BLaER1 (cell line): ENCODE data around the gene AP1S3.

ENCODE experiments used
- H3K27ac ChIP-seq: shearing (Covaris generic); formaldehyde crosslinking; 2 replicates; pipeline ENCODE4 v1.8.1; 2022
- H3K27me3 ChIP-seq: shearing (Covaris generic); formaldehyde crosslinking; 2 replicates; pipeline ENCODE4 v1.8.1; 2022
- H3K36me3 ChIP-seq: shearing (Covaris generic); formaldehyde crosslinking; 2 replicates; pipeline ENCODE4 v1.8.1; 2022
- H3K4me1 ChIP-seq: shearing (Covaris generic); formaldehyde crosslinking; 2 replicates; pipeline ENCODE4 v1.8.1; 2022
- H3K4me2 ChIP-seq: shearing (Covaris generic); formaldehyde crosslinking; 2 replicates; pipeline ENCODE4 v1.8.1; 2022
- H3K4me3 ChIP-seq: shearing (Covaris generic); formaldehyde crosslinking; 2 replicates; pipeline ENCODE4 v1.8.1; 2022
- H3K9ac ChIP-seq: shearing (Covaris generic); formaldehyde crosslinking; 2 replicates; pipeline ENCODE4 v1.8.1; 2022
- H3K9me3 ChIP-seq: shearing (Covaris generic); formaldehyde crosslinking; 2 replicates; pipeline ENCODE4 v1.8.1; 2022
- H4K20me1 ChIP-seq: shearing (Covaris generic); formaldehyde crosslinking; 2 replicates; pipeline ENCODE4 v1.8.1; 2022
- Cebpa-rat ChIP-seq: shearing (Covaris generic); IDR thresholded peaks from 2 replicates; pipeline ENCODE4 v1.8.1; 2022

The AP1S3 gene

GRCh38 chr2:223787358-223787757 is 50.0 kb downstream of the AP1S3 start:
- Histone ChIP-seq H3K9me3 (peaks cover 17% of the 10 kb centered on the region), H3K36me3 (peaks cover 6% of the 10 kb centered on the region; the same call in 1 of the 2 replicates), H3K4me3 (no peak overlapping the region), H4K20me1 (no peaks in the 10 kb centered on the region), H3K27ac (no peak overlapping the region), H3K4me2 (peak overlapping the region; percentile 13), H3K4me1 (peaks cover 12% of the 10 kb centered on the region), H3K27me3 (no peaks in the 10 kb centered on the region), H3K9ac (no peak overlapping the region)
- TF ChIP-seq Cebpa-rat = no peak

DNA sequence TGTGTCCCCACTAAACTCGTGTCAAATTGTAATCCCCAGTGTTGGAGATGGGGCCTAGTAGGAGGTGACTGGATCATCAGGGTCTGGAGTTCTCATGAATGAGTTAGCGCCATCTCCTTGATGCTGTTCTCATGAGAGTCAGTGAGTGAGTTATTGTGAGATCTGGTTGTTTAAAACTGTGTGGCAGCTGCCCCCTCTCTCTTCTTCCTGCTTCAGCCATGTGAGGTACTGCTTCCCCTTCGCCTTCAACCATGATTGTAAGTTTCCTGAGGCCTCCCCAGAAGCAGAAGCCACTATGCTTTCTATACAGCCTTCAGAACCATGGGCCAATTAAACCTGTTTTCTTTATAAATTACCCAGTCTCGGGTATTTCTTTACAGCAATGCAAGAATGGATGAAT is 50.4 kb downstream of the AP1S3 start:
- H4K20me1 ChIP-seq = no peaks in the 10 kb centered on the region
- H3K4me1 ChIP-seq = peaks cover 12% of the 10 kb centered on the region
- no peaks in the 10 kb centered on the region for H3K27me3 ChIP-seq
- no peak overlapping the region for H3K4me3 ChIP-seq
- H3K9me3 ChIP-seq = peaks cover 13% of the 10 kb centered on the region
- TF ChIP-seq Cebpa-rat = no peak
- no peak overlapping the region for H3K27ac ChIP-seq
- H3K36me3 ChIP-seq = peaks cover 6% of the 10 kb centered on the region; the same call in 1 of the 2 replicates
- peak overlapping the region; percentile 13 for H3K4me2 ChIP-seq
- H3K9ac ChIP-seq = no peak overlapping the region

DNA sequence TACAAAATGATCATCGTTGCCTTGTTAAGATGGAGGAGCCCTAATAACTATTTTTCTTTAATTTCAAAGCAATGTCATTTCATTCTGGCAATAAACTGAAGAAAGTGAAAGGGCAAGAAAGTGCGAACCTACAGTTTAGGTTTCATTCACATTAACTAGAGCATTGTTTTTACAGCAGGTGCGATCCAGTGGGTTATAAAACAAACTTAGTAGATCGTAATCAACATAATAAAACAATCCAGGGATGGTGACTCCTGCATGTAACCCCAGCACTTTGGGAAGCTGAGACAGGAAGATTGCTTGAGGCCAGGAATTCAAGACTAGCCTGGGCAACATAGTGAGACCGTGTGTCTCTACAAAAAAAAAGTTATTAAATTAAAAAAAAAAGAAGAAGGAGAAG is 51.1 kb downstream of the AP1S3 start:
- peaks cover 7% of the 10 kb centered on the region for H3K9me3 ChIP-seq
- no peaks in the 10 kb centered on the region for H3K27me3 ChIP-seq
- H3K4me2 ChIP-seq = peak overlapping the region; percentile 13; the same call in 1 of the 2 replicates
- no peaks in the 10 kb centered on the region for H4K20me1 ChIP-seq
- no peak for TF ChIP-seq Cebpa-rat
- H3K36me3 ChIP-seq = peaks cover 6% of the 10 kb centered on the region; the same call in 1 of the 2 replicates
- H3K9ac ChIP-seq = no peak overlapping the region
- peaks cover 12% of the 10 kb centered on the region for H3K4me1 ChIP-seq
- no peak overlapping the region for H3K27ac ChIP-seq
- H3K4me3 ChIP-seq = no peak overlapping the region

DNA sequence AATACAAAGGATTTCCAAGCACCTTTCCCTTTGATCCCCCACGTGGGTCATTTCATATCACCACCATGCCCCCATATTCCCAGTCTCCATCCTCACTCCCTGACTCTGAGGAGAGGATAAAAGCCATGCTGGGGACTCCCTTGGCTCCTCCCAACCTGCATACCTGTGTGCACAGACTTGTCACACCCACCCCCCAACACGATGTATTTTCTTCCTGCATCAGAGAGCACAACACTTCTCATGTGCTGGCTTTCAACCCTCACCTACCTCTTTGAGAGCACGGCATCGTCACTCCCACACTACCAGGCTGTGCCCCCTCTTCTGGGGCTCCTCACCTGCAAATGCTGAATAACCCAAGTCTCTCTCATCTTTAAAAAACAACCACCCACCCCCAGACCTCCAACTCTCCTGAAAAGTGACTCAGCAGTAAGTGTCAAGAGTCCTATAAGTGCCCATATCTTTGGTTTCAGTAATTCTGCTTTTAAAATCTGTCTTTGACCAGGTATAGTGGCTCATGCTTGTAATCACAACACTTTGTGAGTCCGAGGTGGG is 53.1 kb downstream of the AP1S3 start:
- peaks cover 6% of the 10 kb centered on the region; the same call in 1 of the 2 replicates for H3K36me3 ChIP-seq
- H3K9ac ChIP-seq = no peak overlapping the region
- no peak overlapping the region for H3K4me3 ChIP-seq
- H4K20me1 ChIP-seq = no peaks in the 10 kb centered on the region
- H3K4me2 ChIP-seq = no peak overlapping the region
- H3K4me1 ChIP-seq = peaks cover 12% of the 10 kb centered on the region
- H3K27me3 ChIP-seq = no peaks in the 10 kb centered on the region
- TF ChIP-seq Cebpa-rat = no peak
- H3K27ac ChIP-seq = no peak overlapping the region
- peaks cover 7% of the 10 kb centered on the region for H3K9me3 ChIP-seq

- no peaks in the 10 kb centered on the region for H4K20me1 ChIP-seq
- H3K9ac ChIP-seq = no peak overlapping the region
- TF ChIP-seq Cebpa-rat = no peak
- H3K27ac ChIP-seq = no peak overlapping the region
- H3K4me1 ChIP-seq = peaks cover 11% of the 10 kb centered on the region
- peaks cover 7% of the 10 kb centered on the region for H3K9me3 ChIP-seq
- H3K36me3 ChIP-seq = peaks cover 6% of the 10 kb centered on the region; the same call in 1 of the 2 replicates
- no peak overlapping the region for H3K4me3 ChIP-seq
- H3K27me3 ChIP-seq = no peaks in the 10 kb centered on the region
- no peak overlapping the region for H3K4me2 ChIP-seq
Observed at GRCh38 chr2:223782629-223783028, 54.8 kb downstream of the AP1S3 start.

DNA sequence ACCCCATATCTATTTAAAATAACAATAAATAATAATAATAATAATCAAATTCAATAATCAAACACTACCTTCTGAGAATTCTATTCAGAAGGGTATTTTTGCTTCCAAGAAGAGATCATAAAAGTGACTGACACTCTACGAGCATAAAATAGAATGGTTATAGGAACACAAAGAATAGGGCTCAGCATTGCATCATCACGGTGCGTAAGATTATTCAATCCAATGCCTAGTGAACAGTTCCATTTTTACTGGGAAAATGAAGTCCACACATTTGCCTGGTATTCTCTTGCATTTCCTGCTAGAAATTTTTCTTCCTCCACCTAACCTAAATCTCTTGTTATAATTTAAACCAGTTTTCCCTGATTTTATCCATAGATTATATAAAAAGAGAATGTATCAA is 55.8 kb downstream of the AP1S3 start:
- Histone ChIP-seq H3K9ac (no peak overlapping the region), H3K27me3 (no peaks in the 10 kb centered on the region), H3K4me1 (peaks cover under 1% of the 10 kb centered on the region; the same call in 1 of the 2 replicates), H3K4me2 (no peak overlapping the region), H3K4me3 (no peak overlapping the region), H3K27ac (no peak overlapping the region), H3K36me3 (peaks cover 11% of the 10 kb centered on the region; the same call in 1 of the 2 replicates), H3K9me3 (peaks cover 7% of the 10 kb centered on the region), H4K20me1 (no peaks in the 10 kb centered on the region)
- no peak for TF ChIP-seq Cebpa-rat

- Histone ChIP-seq H3K27ac (no peak overlapping the region), H4K20me1 (no peaks in the 10 kb centered on the region), H3K36me3 (peaks cover 25% of the 10 kb centered on the region; the same call in 1 of the 2 replicates), H3K9ac (no peak overlapping the region), H3K9me3 (peaks cover 7% of the 10 kb centered on the region), H3K4me2 (no peak overlapping the region), H3K27me3 (no peaks in the 10 kb centered on the region), H3K4me3 (no peak overlapping the region), H3K4me1 (no peaks in the 10 kb centered on the region)
- no peak for TF ChIP-seq Cebpa-rat
Observed at GRCh38 chr2:223779877-223780276, 57.5 kb downstream of the AP1S3 start.

DNA sequence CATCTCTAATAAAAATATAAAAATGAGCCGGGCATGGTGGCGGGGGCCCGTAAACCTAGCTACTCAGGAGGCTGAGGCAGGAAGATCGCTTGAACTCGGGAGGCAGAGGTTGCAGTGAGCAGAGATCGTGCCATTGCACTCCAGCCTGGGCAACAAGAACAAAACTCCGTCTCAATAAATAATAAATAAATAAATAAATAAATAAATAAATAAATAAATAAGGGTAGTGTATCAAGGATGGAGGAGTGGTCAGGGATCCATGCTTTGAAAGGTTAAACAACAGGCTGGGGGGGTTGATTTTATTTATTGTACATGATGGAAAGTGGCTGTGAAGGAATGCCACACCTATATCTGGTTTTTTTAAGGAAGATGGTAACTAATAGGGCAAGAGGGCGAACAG is 63.2 kb downstream of the AP1S3 start:
- no peaks in the 10 kb centered on the region for H3K9me3 ChIP-seq
- no peak overlapping the region for H3K4me2 ChIP-seq
- no peak overlapping the region for H3K4me3 ChIP-seq
- TF ChIP-seq Cebpa-rat = no peak
- no peak overlapping the region for H3K27ac ChIP-seq
- H3K9ac ChIP-seq = no peak overlapping the region
- no peaks in the 10 kb centered on the region for H3K4me1 ChIP-seq
- no peaks in the 10 kb centered on the region for H4K20me1 ChIP-seq
- peaks cover 23% of the 10 kb centered on the region; the same call in 1 of the 2 replicates for H3K36me3 ChIP-seq
- H3K27me3 ChIP-seq = no peaks in the 10 kb centered on the region

DNA sequence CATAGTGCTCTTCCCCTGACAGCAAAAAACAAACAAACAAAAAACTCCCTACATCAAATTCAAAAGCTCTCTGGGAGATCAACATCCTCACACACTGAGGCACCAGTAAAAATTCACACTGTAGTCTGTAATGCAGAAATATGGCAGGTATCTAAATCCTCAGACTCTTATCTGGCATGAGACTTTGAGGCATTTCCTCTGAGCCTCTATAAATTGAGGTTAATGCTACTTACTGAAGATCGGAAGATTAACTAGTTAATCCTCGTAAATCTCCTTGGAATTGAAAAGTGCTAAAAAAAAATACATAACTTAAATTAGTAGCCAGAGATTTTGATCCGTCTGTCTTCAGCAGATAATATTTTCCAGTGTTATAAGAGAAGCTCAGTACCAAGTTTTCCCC is 65.0 kb downstream of the AP1S3 start:
- Histone ChIP-seq H3K9me3 (no peaks in the 10 kb centered on the region), H3K4me1 (no peaks in the 10 kb centered on the region), H3K36me3 (peaks cover 29% of the 10 kb centered on the region), H3K4me2 (no peak overlapping the region), H3K27ac (no peak overlapping the region), H3K27me3 (no peaks in the 10 kb centered on the region), H3K4me3 (no peak overlapping the region), H4K20me1 (no peaks in the 10 kb centered on the region), H3K9ac (no peak overlapping the region)
- TF ChIP-seq Cebpa-rat = no peak

- no peak for TF ChIP-seq Cebpa-rat
- H3K36me3 ChIP-seq = peaks cover 24% of the 10 kb centered on the region
- H3K27ac ChIP-seq = no peak overlapping the region
- no peaks in the 10 kb centered on the region for H3K4me1 ChIP-seq
- H3K27me3 ChIP-seq = no peaks in the 10 kb centered on the region
- no peaks in the 10 kb centered on the region for H3K9me3 ChIP-seq
- H3K9ac ChIP-seq = no peak overlapping the region
- H4K20me1 ChIP-seq = no peaks in the 10 kb centered on the region
- no peak overlapping the region for H3K4me3 ChIP-seq
- no peak overlapping the region for H3K4me2 ChIP-seq
Observed at GRCh38 chr2:223771475-223771874, 65.9 kb downstream of the AP1S3 start.

DNA sequence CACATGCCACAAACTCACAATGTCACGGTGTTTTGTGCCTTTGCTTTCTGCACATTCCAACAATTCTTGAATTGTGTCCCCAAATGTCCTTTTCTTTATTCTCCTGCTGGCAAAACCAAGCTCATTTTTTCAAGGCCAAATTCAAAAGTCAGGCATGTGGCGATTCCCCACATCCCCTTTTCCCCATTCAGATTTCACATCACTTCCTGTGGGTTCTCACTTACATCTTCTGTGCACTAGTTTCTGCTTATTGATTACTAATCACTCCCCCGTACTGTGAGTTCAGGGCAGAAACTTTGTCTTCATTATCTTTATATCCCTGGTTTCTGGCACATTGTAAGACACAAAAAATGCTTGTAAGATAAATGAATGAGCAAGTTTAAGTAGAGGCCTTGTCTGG is 69.2 kb downstream of the AP1S3 start:
- Histone ChIP-seq H3K27ac (no peak overlapping the region), H3K4me1 (peaks cover 14% of the 10 kb centered on the region), H3K27me3 (no peaks in the 10 kb centered on the region), H3K36me3 (peaks cover 6% of the 10 kb centered on the region), H4K20me1 (no peaks in the 10 kb centered on the region), H3K4me2 (no peak overlapping the region), H3K9ac (no peak overlapping the region), H3K4me3 (no peak overlapping the region), H3K9me3 (no peaks in the 10 kb centered on the region)
- no peak for TF ChIP-seq Cebpa-rat
